Measurements from ENCODE around the gene XPO6. TPM values are rescaled to one million over a fixed set of nuclear protein-coding genes. Genes with fewer than 3 reads are reported as not detected.

Gene XPO6
- total RNA-seq, 1 experiment from 2014 or later: 106 TPM

- ATAC-seq: no peak
- ChIA-PET POLR2A (ENCODE audit: unreplicated experiment) (no interaction called here), CTCF (no interaction called here)
- no peaks in the 10 kb centered on the region for H4K20me1 ChIP-seq (ENCODE audit: low read length)
- no peak overlapping the region for H3K4me2 ChIP-seq (ENCODE audit: low read length)
- DNase-seq: no peak
- no TSS peak for BruUV-seq (replicated peaks)
- H2AFZ ChIP-seq (ENCODE audit: low read length): no peak overlapping the region
- no peaks in the 10 kb centered on the region for H3K9me3 ChIP-seq (ENCODE audit: low read length)
- H3K9me2 ChIP-seq (replicated peaks; ENCODE audit: low read length): no peaks in the 10 kb centered on the region
- no peaks in the 10 kb centered on the region for H3K4me1 ChIP-seq (ENCODE audit: insufficient read depth, low read length)
- intact Hi-C loops (cut with micrococcal nuclease): no loop called here
- no peaks in the 10 kb centered on the region for H3F3A ChIP-seq (ENCODE audit: low read length, unreplicated experiment)
- no peaks in the 10 kb centered on the region for H3K27me3 ChIP-seq (ENCODE audit: low read length)
- TF ChIP-seq EZH2 (IDR thresholded peaks at IDR 0.05; ENCODE audit: low read length, unreplicated experiment) (no peak), EZH2phosphoT487 (IDR thresholded peaks at IDR 0.05; ENCODE audit: borderline replicate concordance, low read length) (no peak)
- TF ChIP-seq, protein P1, sequence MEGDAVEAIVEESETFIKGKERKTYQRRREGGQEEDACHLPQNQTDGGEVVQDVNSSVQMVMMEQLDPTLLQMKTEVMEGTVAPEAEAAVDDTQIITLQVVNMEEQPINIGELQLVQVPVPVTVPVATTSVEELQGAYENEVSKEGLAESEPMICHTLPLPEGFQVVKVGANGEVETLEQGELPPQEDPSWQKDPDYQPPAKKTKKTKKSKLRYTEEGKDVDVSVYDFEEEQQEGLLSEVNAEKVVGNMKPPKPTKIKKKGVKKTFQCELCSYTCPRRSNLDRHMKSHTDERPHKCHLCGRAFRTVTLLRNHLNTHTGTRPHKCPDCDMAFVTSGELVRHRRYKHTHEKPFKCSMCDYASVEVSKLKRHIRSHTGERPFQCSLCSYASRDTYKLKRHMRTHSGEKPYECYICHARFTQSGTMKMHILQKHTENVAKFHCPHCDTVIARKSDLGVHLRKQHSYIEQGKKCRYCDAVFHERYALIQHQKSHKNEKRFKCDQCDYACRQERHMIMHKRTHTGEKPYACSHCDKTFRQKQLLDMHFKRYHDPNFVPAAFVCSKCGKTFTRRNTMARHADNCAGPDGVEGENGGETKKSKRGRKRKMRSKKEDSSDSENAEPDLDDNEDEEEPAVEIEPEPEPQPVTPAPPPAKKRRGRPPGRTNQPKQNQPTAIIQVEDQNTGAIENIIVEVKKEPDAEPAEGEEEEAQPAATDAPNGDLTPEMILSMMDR (conservative IDR thresholded peaks at IDR 0.05; ENCODE audit: low read depth, low read length): no peak
- no peak overlapping the region for H3K4me3 ChIP-seq (ENCODE audit: low read length)
- no peak overlapping the region for H3K9ac ChIP-seq (ENCODE audit: low read length)
- H3K79me2 ChIP-seq (ENCODE audit: low read length): peaks cover 13% of the 10 kb centered on the region; the same call in 1 of the 2 replicates
- H3K36me3 ChIP-seq (ENCODE audit: low read depth, low read length): peaks cover 40% of the 10 kb centered on the region
- no peak overlapping the region for H3K27ac ChIP-seq (ENCODE audit: low read length)
These were observed 55.6 kb downstream of the XPO6 start for GRCh38 chr16:28156056-28156680.

DNA sequence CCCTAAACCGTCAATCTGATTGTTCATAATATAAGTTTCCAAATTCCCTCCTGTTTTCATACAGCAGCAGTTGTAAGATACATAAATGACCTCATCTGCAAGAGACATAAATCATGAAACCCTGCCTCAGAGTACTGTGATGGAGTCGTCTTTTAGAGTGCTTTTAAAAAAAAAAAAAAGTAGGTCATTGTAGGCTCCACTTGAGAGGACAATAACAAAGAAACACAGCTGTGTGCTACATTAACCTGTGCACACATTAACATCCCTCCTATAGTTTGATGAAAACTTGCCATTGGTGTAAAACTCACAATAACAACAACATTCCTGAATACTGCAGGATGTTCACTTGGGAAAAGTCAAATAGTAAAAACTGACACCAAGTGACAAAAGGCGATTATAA is 56.5 kb downstream of the XPO6 start:
- no peaks in the 10 kb centered on the region for H3K4me1 ChIP-seq (ENCODE audit: insufficient read depth, low read length)
- TF ChIP-seq EZH2 (IDR thresholded peaks at IDR 0.05; ENCODE audit: low read length, unreplicated experiment): no peak
- TF ChIP-seq EZH2phosphoT487 (IDR thresholded peaks at IDR 0.05; ENCODE audit: borderline replicate concordance, low read length): no peak
- TF ChIP-seq, protein P1 (conservative IDR thresholded peaks at IDR 0.05; ENCODE audit: low read depth, low read length): no peak
- no peaks in the 10 kb centered on the region for H3K9me2 ChIP-seq (replicated peaks; ENCODE audit: low read length)
- POLR2A ChIA-PET (ENCODE audit: unreplicated experiment): no interaction called here
- H3K27ac ChIP-seq (ENCODE audit: low read length): no peak overlapping the region
- peaks cover 6% of the 10 kb centered on the region; the same call in 1 of the 2 replicates for H3K79me2 ChIP-seq (ENCODE audit: low read length)
- ATAC-seq: no peak
- no TSS peak for BruUV-seq (replicated peaks)
- intact Hi-C loops (cut with micrococcal nuclease): no loop called here
- no peaks in the 10 kb centered on the region for H3K27me3 ChIP-seq (ENCODE audit: low read length)
- H3K36me3 ChIP-seq (ENCODE audit: low read depth, low read length): peaks cover 40% of the 10 kb centered on the region
- DNase-seq: no peak
- H3F3A ChIP-seq (ENCODE audit: low read length, unreplicated experiment): no peaks in the 10 kb centered on the region
- H3K9me3 ChIP-seq (ENCODE audit: low read length): no peaks in the 10 kb centered on the region
- H3K4me2 ChIP-seq (ENCODE audit: low read length): no peak overlapping the region
- H3K9ac ChIP-seq (ENCODE audit: low read length): no peak overlapping the region
- no peak overlapping the region for H2AFZ ChIP-seq (ENCODE audit: low read length)
- CTCF ChIA-PET: no interaction called here
- no peaks in the 10 kb centered on the region for H4K20me1 ChIP-seq (ENCODE audit: low read length)
- H3K4me3 ChIP-seq (ENCODE audit: low read length): no peak overlapping the region

GRCh38 chr16:28151180-28151579 is 60.6 kb downstream of the XPO6 start:
- H3K9ac ChIP-seq (ENCODE audit: low read length): no peak overlapping the region
- intact Hi-C loops (cut with micrococcal nuclease): no loop called here
- TF ChIP-seq EZH2phosphoT487 (IDR thresholded peaks at IDR 0.05; ENCODE audit: borderline replicate concordance, low read length) (no peak), EZH2 (IDR thresholded peaks at IDR 0.05; ENCODE audit: low read length, unreplicated experiment) (no peak)
- TF ChIP-seq, protein P1 (conservative IDR thresholded peaks at IDR 0.05; ENCODE audit: low read depth, low read length): no peak
- no peaks in the 10 kb centered on the region for H3F3A ChIP-seq (ENCODE audit: low read length, unreplicated experiment)
- H3K27ac ChIP-seq (ENCODE audit: low read length): no peak overlapping the region
- H2AFZ ChIP-seq (ENCODE audit: low read length): no peak overlapping the region
- H3K9me2 ChIP-seq (replicated peaks; ENCODE audit: low read length): no peaks in the 10 kb centered on the region
- no TSS peak for BruUV-seq (replicated peaks)
- POLR2A ChIA-PET (ENCODE audit: unreplicated experiment): no interaction called here
- CTCF ChIA-PET: no interaction called here
- H3K4me1 ChIP-seq (ENCODE audit: insufficient read depth, low read length): no peaks in the 10 kb centered on the region
- peaks cover 57% of the 10 kb centered on the region for H3K36me3 ChIP-seq (ENCODE audit: low read depth, low read length)
- H3K4me3 ChIP-seq (ENCODE audit: low read length): no peak overlapping the region
- no peaks in the 10 kb centered on the region for H3K27me3 ChIP-seq (ENCODE audit: low read length)
- H3K9me3 ChIP-seq (ENCODE audit: low read length): no peaks in the 10 kb centered on the region
- H3K4me2 ChIP-seq (ENCODE audit: low read length): no peak overlapping the region
- no peaks in the 10 kb centered on the region for H3K79me2 ChIP-seq (ENCODE audit: low read length)
- DNase-seq (no peak), ATAC-seq (no peak)
- no peaks in the 10 kb centered on the region for H4K20me1 ChIP-seq (ENCODE audit: low read length)

Measured in PC-3 (cell line).